ENCODE measurements around the gene BACE2. TPM values are rescaled to one million over a fixed set of nuclear protein-coding genes. Genes with fewer than 3 reads are reported as not detected.
"Not testable (repeated sequence)": the region's sequence is repeated elsewhere in the genome, so short reads cannot be mapped to it uniquely, and the experiment has no call there.

Gene BACE2
- total RNA-seq, 1 donor: 85.8 TPM

GRCh38 chr21:41196993-41197392, 29.0 kb downstream of the BACE2 start:
- H3K9me3 ChIP-seq (ENCODE audit: low read depth, low read length): no peaks in the 10 kb centered on the region
- H3K4me1 ChIP-seq (ENCODE audit: insufficient read depth, low read length): no peaks in the 10 kb centered on the region
- H3K27ac ChIP-seq (ENCODE audit: low read depth, low read length): no peak overlapping the region
- H2AFZ ChIP-seq (ENCODE audit: low read length): no peak overlapping the region
- H3K4me3 ChIP-seq (ENCODE audit: insufficient read depth, low read length): no peak overlapping the region
- no peaks in the 10 kb centered on the region for H3K27me3 ChIP-seq (ENCODE audit: insufficient read depth, low read length)
- no peak overlapping the region for H3K4me2 ChIP-seq (ENCODE audit: insufficient read depth, low read length)
- H3K36me3 ChIP-seq (ENCODE audit: insufficient read depth, low read length): no peaks in the 10 kb centered on the region
- H3K79me2 ChIP-seq (ENCODE audit: insufficient read depth, low read length): peaks cover 20% of the 10 kb centered on the region
- no peak for DNase-seq (ENCODE audit: insufficient read length, low spot score, missing footprints)
- no peak for TF ChIP-seq CTCF (IDR thresholded peaks at IDR 0.05; ENCODE audit: extremely low read depth, low read depth, low read length)
- peaks cover 16% of the 10 kb centered on the region for H4K20me1 ChIP-seq (ENCODE audit: insufficient read depth, low read length)

DNA sequence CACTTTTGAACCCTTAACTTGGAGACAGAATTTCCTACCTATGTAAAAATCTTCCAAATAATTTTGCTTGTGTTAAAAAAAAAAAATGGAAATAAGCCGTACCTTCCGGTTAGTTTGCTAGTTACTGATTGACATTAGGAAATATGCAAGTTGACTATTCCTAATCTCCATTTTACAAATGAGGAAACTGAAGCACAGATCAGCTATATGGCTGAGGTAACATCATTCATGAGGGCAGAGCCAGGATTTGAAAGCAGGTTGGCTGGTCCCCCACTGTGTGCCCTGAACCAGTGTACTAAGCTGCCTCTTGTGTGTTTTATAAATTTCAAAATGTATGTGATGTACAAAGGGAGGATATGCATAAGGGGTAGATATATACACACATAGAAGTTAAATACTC, 29.6 kb downstream of the BACE2 start:
- Histone ChIP-seq H3K9me3 (ENCODE audit: low read depth, low read length) (no peaks in the 10 kb centered on the region), H3K4me2 (ENCODE audit: insufficient read depth, low read length) (no peak overlapping the region), H3K27ac (ENCODE audit: low read depth, low read length) (no peak overlapping the region), H3K79me2 (ENCODE audit: insufficient read depth, low read length) (peaks cover 24% of the 10 kb centered on the region), H4K20me1 (ENCODE audit: insufficient read depth, low read length) (peaks cover 21% of the 10 kb centered on the region), H3K4me1 (ENCODE audit: insufficient read depth, low read length) (no peaks in the 10 kb centered on the region), H2AFZ (ENCODE audit: low read length) (no peak overlapping the region), H3K27me3 (ENCODE audit: insufficient read depth, low read length) (no peaks in the 10 kb centered on the region), H3K36me3 (ENCODE audit: insufficient read depth, low read length) (no peaks in the 10 kb centered on the region), H3K4me3 (ENCODE audit: insufficient read depth, low read length) (no peak overlapping the region)
- no peak for DNase-seq (ENCODE audit: insufficient read length, low spot score, missing footprints)
- TF ChIP-seq CTCF (IDR thresholded peaks at IDR 0.05; ENCODE audit: extremely low read depth, low read depth, low read length): no peak

DNA sequence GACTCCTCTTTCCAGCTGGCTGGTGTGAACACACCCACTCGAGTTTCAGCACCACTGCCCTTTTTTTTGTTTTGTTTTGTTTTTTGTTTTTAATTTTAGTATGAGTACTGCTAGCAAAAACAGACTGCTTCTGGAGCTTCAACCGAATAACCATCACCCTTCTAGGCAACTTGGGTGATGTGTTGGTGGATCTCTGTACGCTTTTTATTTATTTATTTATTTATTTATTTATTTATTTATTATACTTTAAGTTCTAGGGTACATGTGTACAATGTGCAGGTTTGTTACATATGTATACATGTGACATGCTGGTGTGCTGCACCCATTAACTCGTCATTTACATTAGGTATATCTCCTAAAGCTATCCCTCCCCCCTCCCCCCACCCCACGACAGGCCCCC, 30.7 kb downstream of the BACE2 start:
- H3K4me2 ChIP-seq (ENCODE audit: insufficient read depth, low read length): not testable (repeated sequence)

GRCh38 chr21:41199123-41199522, 31.2 kb downstream of the BACE2 start:
- H4K20me1 ChIP-seq (ENCODE audit: insufficient read depth, low read length): peaks cover 29% of the 10 kb centered on the region
- DNase-seq (ENCODE audit: insufficient read length, low spot score, missing footprints): no peak
- H3K4me1 ChIP-seq (ENCODE audit: insufficient read depth, low read length): no peaks in the 10 kb centered on the region

More for the DNA sequence above, 30.7 kb downstream of the BACE2 start:
- not testable (repeated sequence) for DNase-seq (ENCODE audit: insufficient read length, low spot score, missing footprints); H3K9me3 ChIP-seq (ENCODE audit: low read depth, low read length); H3K4me3 ChIP-seq (ENCODE audit: insufficient read depth, low read length); H3K36me3 ChIP-seq (ENCODE audit: insufficient read depth, low read length); H3K27me3 ChIP-seq (ENCODE audit: insufficient read depth, low read length); H3K4me1 ChIP-seq (ENCODE audit: insufficient read depth, low read length); H3K27ac ChIP-seq (ENCODE audit: low read depth, low read length); H2AFZ ChIP-seq (ENCODE audit: low read length)
- Histone ChIP-seq H3K79me2 (ENCODE audit: insufficient read depth, low read length) (peaks cover 35% of the 10 kb centered on the region), H4K20me1 (ENCODE audit: insufficient read depth, low read length) (peaks cover 29% of the 10 kb centered on the region)

More at GRCh38 chr21:41199123-41199522, 31.2 kb downstream of the BACE2 start:
- Histone ChIP-seq H3K79me2 (ENCODE audit: insufficient read depth, low read length) (peaks cover 37% of the 10 kb centered on the region), H3K27me3 (ENCODE audit: insufficient read depth, low read length) (no peaks in the 10 kb centered on the region), H3K9me3 (ENCODE audit: low read depth, low read length) (no peaks in the 10 kb centered on the region), H3K4me3 (ENCODE audit: insufficient read depth, low read length) (no peak overlapping the region), H2AFZ (ENCODE audit: low read length) (no peak overlapping the region), H3K27ac (ENCODE audit: low read depth, low read length) (no peak overlapping the region), H3K36me3 (ENCODE audit: insufficient read depth, low read length) (no peaks in the 10 kb centered on the region), H3K4me2 (ENCODE audit: insufficient read depth, low read length) (no peak overlapping the region)
- TF ChIP-seq CTCF (IDR thresholded peaks at IDR 0.05; ENCODE audit: extremely low read depth, low read depth, low read length): no peak
